ENCODE measurements around the gene TMBIM4.
"Not testable (repeated sequence)": the region's sequence is repeated elsewhere in the genome, so short reads cannot be mapped to it uniquely, and the experiment has no call there.

Gene TMBIM4

DNA sequence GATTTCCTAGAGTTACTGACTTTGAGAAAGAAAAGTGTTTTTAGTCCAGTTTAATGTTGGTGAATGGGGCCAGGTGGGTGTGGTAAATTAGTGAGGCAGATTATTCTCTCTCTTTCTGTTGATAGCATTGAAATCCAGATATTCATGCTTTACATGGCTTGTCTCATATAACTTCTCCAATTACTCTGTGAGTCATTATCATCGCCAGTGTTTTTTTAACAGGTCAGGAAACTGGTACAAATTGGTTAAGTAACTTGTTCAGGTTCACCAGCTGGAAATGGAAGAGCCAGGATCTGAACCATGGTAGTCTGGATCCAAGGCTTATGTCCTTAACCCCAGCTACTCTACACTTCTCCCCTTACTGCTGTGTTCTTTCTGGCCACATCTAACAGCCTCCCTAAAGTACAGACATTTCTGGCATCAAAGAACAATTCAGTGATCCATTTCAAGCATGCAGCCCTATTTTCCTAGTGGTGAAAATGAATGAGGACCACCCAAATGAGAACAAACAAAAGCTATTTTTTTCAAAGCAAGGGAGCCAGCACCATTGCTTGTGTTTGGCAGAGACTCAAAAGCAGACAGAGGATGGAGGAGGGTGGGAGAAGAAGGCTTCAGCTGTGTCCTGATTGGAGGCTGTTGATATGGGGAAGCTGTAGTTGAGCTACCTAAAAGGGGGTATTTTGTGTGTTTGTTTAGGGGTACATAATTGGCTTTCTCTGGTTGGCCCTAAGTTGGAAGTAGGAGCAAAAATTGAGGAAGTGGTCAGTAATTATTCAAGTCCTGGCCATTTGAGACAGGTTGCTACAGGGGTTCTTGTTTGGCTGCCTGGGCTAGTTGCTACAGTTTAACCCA is 20.9 kb upstream of the TMBIM4 start:
- H3K9me3 Mint-ChIP-seq = no peaks in the 10 kb centered on the region
- no peak overlapping the region for H3K4me3 Mint-ChIP-seq
- H3K27ac Mint-ChIP-seq = no peak overlapping the region
- peaks cover 5% of the 10 kb centered on the region for H3K4me1 Mint-ChIP-seq (ENCODE audit: low read depth)
- peaks cover 76% of the 10 kb centered on the region for H3K27me3 Mint-ChIP-seq
- H3K36me3 Mint-ChIP-seq (ENCODE audit: low read depth) = no peaks in the 10 kb centered on the region
- no peak for DNase-seq

DNA sequence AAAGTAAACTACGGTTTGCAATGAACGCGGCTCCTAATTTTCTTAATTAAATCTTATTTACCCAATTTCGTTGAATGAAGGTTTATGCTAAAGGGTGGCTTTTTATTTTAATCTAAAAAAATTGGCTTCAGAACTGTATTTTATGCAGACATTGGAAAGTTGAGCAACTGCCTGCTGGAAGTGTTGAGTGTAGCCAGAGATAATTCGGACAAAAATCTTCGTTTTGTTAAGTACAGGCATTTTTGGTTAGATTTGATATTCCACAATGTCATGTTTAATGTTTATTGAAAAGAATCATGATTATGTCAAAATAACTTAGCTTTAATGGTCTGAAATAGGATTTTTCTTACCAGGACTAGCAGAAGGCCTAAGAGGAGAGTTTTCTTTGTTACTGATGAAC is 20.1 kb upstream of the TMBIM4 start:
- no peaks in the 10 kb centered on the region for H3K36me3 Mint-ChIP-seq (ENCODE audit: low read depth)
- H3K27ac Mint-ChIP-seq = no peak overlapping the region
- H3K27me3 Mint-ChIP-seq = peaks cover 75% of the 10 kb centered on the region
- H3K4me1 Mint-ChIP-seq (ENCODE audit: low read depth) = peaks cover 5% of the 10 kb centered on the region
- H3K4me3 Mint-ChIP-seq = no peak overlapping the region
- DNase-seq = no peak
- no peaks in the 10 kb centered on the region for H3K9me3 Mint-ChIP-seq

DNA sequence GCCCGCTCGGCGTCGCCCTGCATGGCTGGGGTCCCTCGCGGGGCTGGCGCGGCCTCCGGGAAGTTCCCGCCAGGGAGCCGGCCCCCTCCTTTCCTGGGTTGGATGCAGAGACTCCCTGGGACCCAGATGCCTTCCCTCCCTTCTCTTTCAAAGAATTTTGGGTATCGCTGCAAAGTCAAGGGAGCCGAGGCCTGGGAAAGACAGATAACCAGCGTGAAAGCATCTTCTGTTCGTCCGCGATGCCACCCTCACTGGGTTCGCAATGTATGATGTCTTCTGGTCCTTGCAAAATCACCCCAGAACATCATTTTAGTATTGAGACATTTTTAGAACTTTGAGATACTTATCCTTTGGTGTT is 19.7 kb upstream of the TMBIM4 start:
- Mint-ChIP-seq H3K36me3 (ENCODE audit: low read depth) (no peaks in the 10 kb centered on the region), H3K4me1 (ENCODE audit: low read depth) (peaks cover 5% of the 10 kb centered on the region), H3K27me3 (peaks cover 76% of the 10 kb centered on the region), H3K9me3 (peaks cover 4% of the 10 kb centered on the region), H3K4me3 (peak overlapping the region; percentile 53), H3K27ac (no peak overlapping the region)
- DNase-seq = peak; percentile 37

DNA sequence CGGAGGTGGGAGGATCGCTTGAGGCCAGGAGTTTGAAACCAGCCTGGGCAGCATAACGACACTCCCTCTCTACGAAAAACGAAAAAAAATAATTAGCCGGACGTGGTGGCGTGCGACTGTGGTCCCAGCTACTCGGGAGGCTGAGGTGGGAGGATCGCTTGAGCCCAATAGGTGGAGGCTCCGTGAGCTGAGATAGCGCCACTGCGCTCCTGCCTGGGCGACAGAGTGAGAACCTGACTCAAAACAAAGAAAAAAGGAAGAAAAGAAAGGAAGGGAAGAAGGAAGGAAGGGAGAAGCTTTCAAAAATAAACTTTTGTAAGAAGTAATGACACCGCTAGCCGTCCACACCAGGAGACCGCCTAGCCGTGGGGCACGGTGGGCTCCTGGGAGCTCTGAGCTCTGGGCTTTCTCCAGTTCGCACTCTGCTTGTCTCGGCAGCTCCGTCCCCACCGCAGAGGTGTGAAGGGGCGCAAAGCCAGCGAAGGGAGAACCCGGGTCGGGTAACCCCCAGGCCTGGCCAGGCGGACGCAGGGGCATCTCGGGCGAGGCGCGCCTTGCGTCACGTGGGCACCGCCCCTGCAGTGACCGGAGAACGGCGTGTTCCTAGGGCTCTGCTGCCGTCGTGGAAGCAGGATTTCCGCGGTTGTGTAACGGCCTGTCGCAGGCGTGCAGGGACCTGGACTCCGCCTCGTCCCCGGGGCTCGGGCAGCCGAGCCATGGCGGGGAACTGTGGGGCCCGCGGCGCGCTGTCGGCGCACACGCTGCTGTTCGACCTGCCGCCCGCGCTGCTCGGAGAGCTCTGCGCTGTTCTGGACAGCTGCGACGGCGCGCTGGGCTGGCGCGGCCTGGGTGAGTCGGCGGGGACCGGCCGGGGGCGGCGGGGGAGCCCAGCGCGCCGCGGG is 19.0 kb upstream of the TMBIM4 start, which contains the start of gene IRAK3:
Gene IRAK3, plus strand, starts transcription at position 631 of the 902 bp plus-strand sequence. Its CDS starts 86 bp downstream, at position 717.
- Mint-ChIP-seq H3K4me1 (ENCODE audit: low read depth) (peaks cover 5% of the 10 kb centered on the region), H3K27me3 (peaks cover 74% of the 10 kb centered on the region), H3K27ac (no peak within 1 kb of the TSS), H3K36me3 (ENCODE audit: low read depth) (no peaks in the 10 kb centered on the region), H3K9me3 (peaks cover 5% of the 10 kb centered on the region), H3K4me3 (peak within 1 kb of the TSS; percentile 54)
- DNase-seq = peak; percentile 62

DNA sequence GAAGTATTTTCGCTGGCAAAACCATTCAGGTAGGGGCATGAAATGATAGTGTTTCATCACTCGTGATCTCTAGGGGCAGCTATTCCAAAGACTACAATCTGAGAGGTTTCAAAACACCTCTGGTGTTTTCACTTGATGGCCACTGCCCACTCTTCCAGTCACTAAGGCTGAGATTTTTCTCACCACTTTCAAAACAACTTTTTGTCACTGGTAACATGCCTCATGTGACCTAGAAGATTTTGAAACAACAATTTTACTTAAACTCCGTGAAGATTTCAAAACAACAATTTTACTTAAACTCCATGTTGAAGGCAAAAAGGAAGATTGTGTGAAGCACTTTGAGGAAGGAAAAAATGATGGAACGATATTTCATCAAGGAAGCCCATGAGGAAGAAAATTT is 18.0 kb upstream of the TMBIM4 start:
- H3K27ac Mint-ChIP-seq = no peak overlapping the region
- H3K4me3 Mint-ChIP-seq = no peak overlapping the region
- DNase-seq = no peak
- H3K9me3 Mint-ChIP-seq = peaks cover 5% of the 10 kb centered on the region
- H3K27me3 Mint-ChIP-seq = peaks cover 69% of the 10 kb centered on the region
- no peaks in the 10 kb centered on the region for H3K36me3 Mint-ChIP-seq (ENCODE audit: low read depth)
- peaks cover 5% of the 10 kb centered on the region for H3K4me1 Mint-ChIP-seq (ENCODE audit: low read depth)

DNA sequence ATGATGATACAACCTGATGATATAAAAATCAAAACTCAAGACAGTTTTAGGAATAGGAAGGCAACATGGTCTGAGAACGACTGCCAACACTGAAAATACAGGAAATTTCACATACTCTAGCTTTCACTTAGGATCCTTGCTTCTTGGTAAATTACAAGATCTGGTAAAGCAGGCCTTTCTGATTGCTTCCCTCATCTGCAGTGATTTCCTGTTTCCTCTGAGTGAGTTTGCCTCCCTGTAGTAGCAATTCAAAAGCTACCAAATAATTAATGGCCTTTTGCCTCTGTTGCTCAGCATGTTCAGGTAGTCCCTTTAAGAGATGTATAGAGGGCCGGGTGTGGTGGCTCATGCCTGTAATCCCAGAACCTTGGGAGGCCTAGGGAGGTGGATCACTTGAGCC is 17.2 kb upstream of the TMBIM4 start:
- peaks cover 76% of the 10 kb centered on the region for H3K27me3 Mint-ChIP-seq
- peaks cover 5% of the 10 kb centered on the region for H3K4me1 Mint-ChIP-seq (ENCODE audit: low read depth)
- no peak for DNase-seq
- H3K27ac Mint-ChIP-seq = no peak overlapping the region
- H3K36me3 Mint-ChIP-seq (ENCODE audit: low read depth) = no peaks in the 10 kb centered on the region
- H3K4me3 Mint-ChIP-seq = no peak overlapping the region
- H3K9me3 Mint-ChIP-seq = peaks cover 5% of the 10 kb centered on the region

DNA sequence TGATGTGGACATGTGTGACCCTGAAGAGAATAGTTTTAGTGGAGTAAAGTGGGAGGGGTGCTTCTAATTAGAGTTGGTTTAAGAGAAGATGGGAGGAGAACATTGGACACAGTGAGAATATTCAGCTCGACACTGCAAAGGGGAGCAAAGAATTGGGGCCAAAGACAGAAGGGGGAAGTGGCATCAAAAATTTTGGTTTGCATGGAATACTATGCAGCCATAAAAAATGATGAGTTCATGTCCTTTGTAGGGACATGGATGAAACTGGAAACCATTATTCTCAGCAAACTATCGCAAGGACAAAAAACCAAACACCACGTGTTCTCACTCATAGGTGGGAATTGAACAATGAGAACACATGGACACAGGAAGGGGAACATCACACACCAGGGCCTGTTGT is 15.0 kb upstream of the TMBIM4 start:
- H3K27me3 Mint-ChIP-seq = peaks cover 55% of the 10 kb centered on the region
- not testable (repeated sequence) for H3K9me3 Mint-ChIP-seq; H3K4me1 Mint-ChIP-seq (ENCODE audit: low read depth); DNase-seq; H3K27ac Mint-ChIP-seq; H3K36me3 Mint-ChIP-seq (ENCODE audit: low read depth); H3K4me3 Mint-ChIP-seq

DNA sequence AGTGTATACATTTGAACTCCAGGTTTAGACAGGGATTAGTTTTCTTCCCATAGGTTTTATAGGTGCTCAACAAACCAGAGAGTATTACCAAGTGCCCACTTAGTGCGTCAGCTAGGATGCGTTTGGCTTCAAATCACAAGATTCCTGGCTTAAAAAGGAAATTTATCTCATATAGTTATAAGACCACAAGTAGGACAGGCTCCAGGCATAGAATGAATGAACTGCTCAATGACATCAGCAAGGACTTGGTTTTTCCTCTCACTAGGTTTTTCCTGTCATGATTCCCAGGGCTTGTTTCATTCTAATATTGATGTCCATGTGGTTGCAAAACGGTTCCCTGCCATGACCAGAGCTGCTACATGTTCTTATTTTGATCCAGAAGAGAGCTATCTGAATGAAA is 13.2 kb upstream of the TMBIM4 start:
- Mint-ChIP-seq H3K27me3 (peaks cover 45% of the 10 kb centered on the region), H3K9me3 (peaks cover 5% of the 10 kb centered on the region), H3K36me3 (ENCODE audit: low read depth) (no peaks in the 10 kb centered on the region), H3K4me3 (no peak overlapping the region), H3K4me1 (ENCODE audit: low read depth) (peaks cover 1% of the 10 kb centered on the region), H3K27ac (no peak overlapping the region)
- DNase-seq = no peak

DNA sequence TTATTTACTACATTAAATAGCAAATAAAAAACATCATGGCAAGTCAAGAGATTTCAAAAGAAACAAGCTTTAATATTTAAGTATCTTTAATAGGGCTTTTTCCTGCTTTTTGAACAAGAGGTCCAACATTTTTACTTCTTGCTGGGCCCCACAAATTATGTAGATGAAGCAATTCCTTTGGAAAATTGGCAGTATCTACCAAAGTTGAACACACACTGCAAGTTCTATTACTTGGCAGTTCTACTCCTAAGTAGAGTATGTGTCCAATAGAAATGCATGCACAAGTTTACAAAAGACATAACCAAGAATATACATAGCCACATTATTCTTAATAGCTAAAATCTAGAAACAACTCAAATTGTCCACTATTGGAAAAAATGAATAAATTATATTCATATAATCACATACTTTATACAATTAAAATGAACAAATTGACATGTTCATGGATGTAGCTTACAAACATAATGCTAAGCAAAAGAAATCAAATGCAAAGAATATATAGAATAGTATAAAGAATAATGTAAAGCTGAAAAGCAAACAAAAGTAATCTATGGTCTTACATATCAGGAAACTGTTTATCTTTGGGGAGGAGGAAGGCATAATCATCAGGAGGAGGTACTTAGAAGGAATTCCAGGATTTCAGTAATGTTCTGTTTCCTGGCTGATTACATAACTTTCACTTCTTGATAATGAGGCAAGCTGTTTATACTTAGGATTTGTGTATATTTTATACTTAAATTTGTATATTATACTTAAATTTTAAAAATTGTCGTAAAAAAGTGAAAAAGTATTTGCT is 6.5 kb upstream of the TMBIM4 start:
- H3K4me1 Mint-ChIP-seq (ENCODE audit: low read depth) = no peaks in the 10 kb centered on the region
- H3K27ac Mint-ChIP-seq = no peak overlapping the region
- no peaks in the 10 kb centered on the region for H3K9me3 Mint-ChIP-seq
- DNase-seq = no peak
- peaks cover 14% of the 10 kb centered on the region for H3K27me3 Mint-ChIP-seq
- no peak overlapping the region for H3K4me3 Mint-ChIP-seq
- H3K36me3 Mint-ChIP-seq (ENCODE audit: low read depth) = no peaks in the 10 kb centered on the region

DNA sequence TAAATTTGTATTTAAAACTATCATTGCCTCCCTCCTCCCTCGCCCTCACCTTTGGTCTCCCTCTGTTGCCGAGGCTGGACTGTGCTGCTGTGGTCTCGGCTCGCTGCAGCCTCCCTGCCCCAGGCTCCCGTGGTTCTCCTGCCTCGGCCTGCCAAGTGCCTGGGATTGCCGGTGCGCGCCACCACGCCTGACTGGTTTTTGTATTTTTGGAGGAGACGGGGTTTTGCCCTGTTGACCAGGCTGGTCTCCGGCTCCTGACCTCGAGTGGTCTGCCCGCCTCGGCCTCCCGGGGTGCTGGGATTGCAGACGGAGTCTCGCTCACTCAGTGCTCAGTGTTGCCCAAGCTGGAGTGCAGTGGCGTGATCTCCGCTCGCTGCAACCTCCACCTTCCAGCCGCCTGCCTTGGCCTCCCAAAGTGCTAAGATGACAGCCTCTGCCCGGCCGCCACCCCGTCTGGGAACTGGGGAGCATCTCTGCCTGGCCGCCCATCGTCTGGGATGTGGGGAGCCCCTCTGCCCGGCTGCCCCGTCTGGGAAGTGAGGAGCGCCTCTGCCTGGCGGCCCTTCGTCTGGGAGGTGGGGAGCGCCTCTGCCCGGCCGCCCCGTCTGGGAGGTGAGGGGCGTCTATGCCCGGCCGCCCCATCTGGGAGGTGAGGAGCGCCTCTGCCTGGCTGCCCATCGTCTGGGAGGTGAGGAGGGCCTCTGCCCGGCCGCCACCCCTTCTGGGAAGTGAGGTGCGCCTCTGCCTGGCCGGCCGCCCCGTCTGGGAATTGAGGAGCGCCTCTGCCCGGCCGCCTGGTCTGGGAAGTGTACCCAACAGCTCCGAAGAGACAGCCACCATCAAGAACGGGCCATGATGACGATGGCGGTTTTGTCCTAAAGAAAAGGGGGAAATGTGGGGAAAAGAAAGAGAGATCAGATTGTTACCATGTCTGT is 4.9 kb upstream of the TMBIM4 start:
- H3K36me3 Mint-ChIP-seq (ENCODE audit: low read depth); H3K4me3 Mint-ChIP-seq; H3K4me1 Mint-ChIP-seq (ENCODE audit: low read depth); H3K9me3 Mint-ChIP-seq; H3K27ac Mint-ChIP-seq; DNase-seq: not testable (repeated sequence)
- H3K27me3 Mint-ChIP-seq = peaks cover 14% of the 10 kb centered on the region

DNA sequence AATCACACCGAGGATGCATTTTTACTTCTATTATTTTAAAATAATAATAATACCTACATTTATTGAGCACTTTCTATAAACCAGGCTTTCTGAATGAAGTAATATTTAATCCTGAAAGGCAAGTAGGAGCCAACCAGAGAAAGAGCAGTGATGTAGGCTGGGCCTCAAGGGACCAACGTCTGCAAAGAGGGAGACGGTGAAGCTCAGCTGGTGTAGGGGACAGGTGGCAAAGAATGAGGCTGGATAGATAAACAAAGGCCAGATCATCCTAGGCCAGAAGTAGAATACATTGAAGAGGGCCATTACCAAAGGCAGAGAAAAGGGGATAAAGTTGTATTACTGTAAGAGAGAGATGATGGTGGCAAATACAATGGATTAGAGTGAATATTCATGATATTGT is 810 bp upstream of the TMBIM4 start:
- H3K27me3 Mint-ChIP-seq = peaks cover 4% of the 10 kb centered on the region
- no peak for DNase-seq
- H3K9me3 Mint-ChIP-seq = peaks cover 6% of the 10 kb centered on the region
- H3K4me1 Mint-ChIP-seq (ENCODE audit: low read depth) = peaks cover 43% of the 10 kb centered on the region
- H3K36me3 Mint-ChIP-seq (ENCODE audit: low read depth) = peaks cover 43% of the 10 kb centered on the region
- peak overlapping the region; percentile 95 for H3K4me3 Mint-ChIP-seq
- H3K27ac Mint-ChIP-seq = peak overlapping the region; percentile 99

DNA sequence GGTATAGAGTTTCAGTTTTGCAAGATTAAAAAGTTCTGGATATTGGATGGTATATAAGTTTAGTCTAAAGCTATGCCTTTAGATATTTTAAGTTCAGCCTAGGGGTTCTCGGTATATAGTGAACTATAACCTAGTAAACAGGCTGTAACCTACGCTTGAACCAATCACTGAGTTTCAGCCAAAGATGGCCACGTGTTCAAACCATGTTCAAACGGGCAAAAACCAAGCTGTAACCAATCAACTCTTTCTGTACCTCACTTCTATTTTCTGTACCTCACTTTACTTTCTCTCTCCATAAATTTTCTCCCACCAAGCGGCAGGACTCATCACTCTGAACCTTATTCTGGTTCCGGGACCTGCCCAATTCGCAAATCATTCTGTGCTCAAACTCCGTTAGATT is 1.4 kb downstream of the TMBIM4 start:
- Mint-ChIP-seq H3K4me3 (peak overlapping the region; percentile 95), H3K27me3 (no peaks in the 10 kb centered on the region), H3K9me3 (peaks cover 19% of the 10 kb centered on the region), H3K27ac (peak overlapping the region; percentile 99), H3K36me3 (ENCODE audit: low read depth) (peaks cover 65% of the 10 kb centered on the region), H3K4me1 (ENCODE audit: low read depth) (peaks cover 63% of the 10 kb centered on the region)
- DNase-seq = no peak

DNA sequence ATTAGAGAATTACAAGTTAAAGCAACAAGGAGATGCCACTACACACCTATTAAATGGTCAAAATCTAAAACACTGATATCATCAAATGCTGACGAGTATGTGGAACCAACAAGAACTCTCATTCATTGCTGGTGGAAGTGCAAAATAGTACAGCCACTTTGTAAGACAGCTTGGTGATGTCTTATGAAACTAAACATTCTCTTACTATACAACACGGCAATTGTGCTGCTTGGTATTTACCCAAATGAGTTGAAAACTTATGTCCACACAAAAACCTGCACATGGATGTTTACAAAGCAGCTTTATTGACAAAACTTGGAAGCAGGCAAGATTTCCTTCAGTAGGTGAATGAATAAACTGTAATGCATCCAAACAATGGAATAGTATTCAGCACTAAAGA is 3.2 kb downstream of the TMBIM4 start:
- DNase-seq = no peak
- Mint-ChIP-seq H3K27ac (no peak overlapping the region), H3K36me3 (ENCODE audit: low read depth) (peaks cover 72% of the 10 kb centered on the region), H3K4me3 (no peak overlapping the region), H3K4me1 (ENCODE audit: low read depth) (peaks cover 77% of the 10 kb centered on the region), H3K9me3 (peaks cover 19% of the 10 kb centered on the region), H3K27me3 (no peaks in the 10 kb centered on the region)
